ENCODE measurements around the gene KEL.

The KEL gene

GRCh38 chr7:142927085-142927745, 34.9 kb downstream of the KEL start:
- DNase-seq = no peak

GRCh38 chr7:142925413-142925812, 36.8 kb downstream of the KEL start:
- no peak for DNase-seq

GRCh38 chr7:142923391-142923790, 38.8 kb downstream of the KEL start:
- no peak for DNase-seq

GRCh38 chr7:142919656-142920055, 42.5 kb downstream of the KEL start:
- no peak for DNase-seq

- DNase-seq = no peak
These were observed 43.3 kb downstream of the KEL start for GRCh38 chr7:142918901-142919300.

GRCh38 chr7:142917447-142917846, 44.7 kb downstream of the KEL start:
- no peak for DNase-seq

GRCh38 chr7:142916508-142916907, 45.7 kb downstream of the KEL start:
- DNase-seq = no peak

GRCh38 chr7:142915315-142915714, 46.8 kb downstream of the KEL start:
- DNase-seq = no peak

- no peak for DNase-seq
These were observed 48.0 kb downstream of the KEL start for GRCh38 chr7:142914121-142914520.

GRCh38 chr7:142913566-142913965, 48.6 kb downstream of the KEL start:
- DNase-seq = no peak

- no peak for DNase-seq
These were observed 49.1 kb downstream of the KEL start for GRCh38 chr7:142913051-142913450.

- no peak for DNase-seq
These were observed 51.7 kb downstream of the KEL start for GRCh38 chr7:142910481-142910880.

- DNase-seq = no peak
These were observed 52.1 kb downstream of the KEL start for GRCh38 chr7:142910031-142910433.

- no peak for DNase-seq
These were observed 53.0 kb downstream of the KEL start for GRCh38 chr7:142908921-142909890.

GRCh38 chr7:142908290-142908689, 53.9 kb downstream of the KEL start:
- DNase-seq = no peak

GRCh38 chr7:142906643-142907042, 55.5 kb downstream of the KEL start:
- DNase-seq = no peak

- DNase-seq = no peak
These were observed 56.4 kb downstream of the KEL start for GRCh38 chr7:142905759-142906158.

- DNase-seq = no peak
These were observed 58.0 kb downstream of the KEL start for GRCh38 chr7:142904128-142904527.

- DNase-seq = no peak
These were observed 60.5 kb downstream of the KEL start for GRCh38 chr7:142901426-142902259.

GRCh38 chr7:142899661-142900060, 62.5 kb downstream of the KEL start:
- no peak for DNase-seq

- no peak for DNase-seq
These were observed 63.6 kb downstream of the KEL start for GRCh38 chr7:142898377-142899170.

- DNase-seq = no peak
These were observed 64.5 kb downstream of the KEL start for GRCh38 chr7:142897691-142898090.
